A549 (cell line): ENCODE results near the gene PLXNC1. TPM values are rescaled to one million over a fixed set of nuclear protein-coding genes. Genes with fewer than 3 reads are reported as not detected.

Experiments
- ATAC-seq, 2 experiments: fragments of 200-7000 bp in 1 of 2; fragments of >200 bp in 1 of 2; cut with Nextera tagmentation in 1 of 2; cut with Tn5 transposase in 1 of 2; 3 replicates each; pipeline versions ENCODE4 v1.8.0 to v1.9.1; 2018 to 2020; ENCODE audit warnings: mild to moderate bottlenecking in 1 of 2, moderate library complexity in 1 of 2
- CTCF ChIA-PET: fragments of 300-600 bp; sonication (Branson Sonifier 250); formaldehyde crosslinking; extraction: SDS; loops from one replicate; lab custom pipeline; 2021; ENCODE audit warnings: antibody characterized with exemption, inconsistent platforms; lab: Yijun Ruan, JAX
- POLR2A ChIA-PET: fragments of 350-600 bp; formaldehyde crosslinking; extraction: SDS; loops from one replicate; lab custom pipeline; 2021; ENCODE audit warnings: antibody characterized with exemption, inconsistent platforms; lab: Yijun Ruan, JAX
- DNase-seq, 2 experiments: peaks; one replicate each; pipeline versions ENCODE4 v3.0.0 to v3.0.0-alpha.2; 2011 to 2016; ENCODE audit warnings: low read depth in 1 of 2, low spot score in 1 of 2
- FAIRE-seq: peaks from 2 replicates; lab custom pipeline; 2011; peaks lifted over from hg19 to GRCh38; lab: Jason Lieb, UNC
- H3K27ac ChIP-seq, 2 experiments: fragments of >200 bp; sonication (Bioruptor Twin); formaldehyde crosslinking; 3 replicates each; pipeline ENCODE4 v1.5.1; 2016 to 2017
- H3K4me1 ChIP-seq: fragments of >200 bp; sonication (Bioruptor Twin); formaldehyde crosslinking; 3 replicates; pipeline ENCODE4 v1.6.1; 2016
- H3K4me2 ChIP-seq: fragments of >200 bp; sonication (Bioruptor Twin); formaldehyde crosslinking; 3 replicates; pipeline ENCODE4 v1.6.1; 2016
- H3K4me3 ChIP-seq: fragments of >200 bp; sonication (Bioruptor Twin); formaldehyde crosslinking; 3 replicates; pipeline ENCODE4 v1.5.1; 2016
- H3K9me3 ChIP-seq: fragments of >200 bp; sonication (Bioruptor Twin); formaldehyde crosslinking; 3 replicates; pipeline ENCODE4 v1.6.1; 2016
- ATOH8 ChIP-seq: fragments of 250-450 bp; sonication (Bioruptor Pico); IDR thresholded peaks from 2 replicates; pipeline ENCODE4 v1.5.0; 2020; ENCODE audit warnings: low read depth, mild to moderate bottlenecking, moderate library complexity
- CBX2 ChIP-seq: fragments of 200-600 bp; sonication (generic); IDR thresholded peaks from 2 replicates; pipeline ENCODE4 v1.6.1; 2016; ENCODE audit warnings: low read depth, mild to moderate bottlenecking, borderline replicate concordance
- CHD2 ChIP-seq: fragments of 150-350 bp; IDR thresholded peaks from 2 replicates; pipeline ENCODE4 v1.6.1; 2014; ENCODE audit warnings: low read length; ENCODE audit not compliant: partially characterized antibody
- CHD4 ChIP-seq: fragments of 200-600 bp; sonication (generic); IDR thresholded peaks from 2 replicates; pipeline ENCODE4 v1.6.1; 2016; ENCODE audit warnings: antibody characterized with exemption, mild to moderate bottlenecking, borderline replicate concordance
- CTCF ChIP-seq: fragments of >200 bp; sonication (Bioruptor Twin); formaldehyde crosslinking; IDR thresholded peaks from 3 replicates; pipeline ENCODE4 v1.5.1; 2016
- E2F6 ChIP-seq: IDR thresholded peaks from 2 replicates; pipeline ENCODE4 v1.6.1; 2012; ENCODE audit warnings: low read depth, borderline replicate concordance
- FOSL2 ChIP-seq, 2 experiments: fragments of 450-650 bp in 1 of 2; fragments of >200 bp in 1 of 2; sonication (Bioruptor Twin) in 1 of 2; formaldehyde crosslinking; IDR thresholded peaks; 2 replicates each; pipeline versions ENCODE4 v1.5.0 to v1.6.1; 2016 to 2020; ENCODE audit warnings: mild to moderate bottlenecking in 1 of 2, moderate library complexity in 1 of 2
- HDAC2 ChIP-seq: fragments of 200-600 bp; sonication (generic); IDR thresholded peaks from 2 replicates; pipeline ENCODE4 v1.6.1; 2016
- HMGXB4 ChIP-seq: fragments of 250-450 bp; sonication (Bioruptor Pico); IDR thresholded peaks from 2 replicates; pipeline ENCODE4 v1.5.0; 2021; ENCODE audit warnings: mild to moderate bottlenecking, moderate library complexity, borderline replicate concordance
- JUNB ChIP-seq: fragments of >200 bp; sonication (Bioruptor Twin); formaldehyde crosslinking; IDR thresholded peaks from 2 replicates; pipeline ENCODE4 v1.6.1; 2016
- KDM1A ChIP-seq: fragments of 200-600 bp; sonication (generic); IDR thresholded peaks from 2 replicates; pipeline ENCODE4 v1.6.1; 2016; ENCODE audit warnings: low read depth, mild to moderate bottlenecking
- MAZ ChIP-seq: fragments of 150-350 bp; IDR thresholded peaks from 2 replicates; pipeline ENCODE4 v1.6.1; 2014; ENCODE audit warnings: antibody characterized with exemption, low read depth, low read length, borderline replicate concordance
- MYC ChIP-seq: IDR thresholded peaks from 2 replicates; pipeline ENCODE4 v1.6.1; 2012; ENCODE audit warnings: mild to moderate bottlenecking, inconsistent platforms, low read length, improper control_type of control experiment, borderline replicate concordance
- POLR2AphosphoS2 ChIP-seq: conservative IDR thresholded peaks from 2 replicates; pipeline ENCODE4 v1.6.1; 2012; ENCODE audit warnings: low read length, improper control_type of control experiment, inconsistent platforms
- RARB ChIP-seq: fragments of 250-450 bp; sonication (Bioruptor Pico); IDR thresholded peaks from 2 replicates; pipeline ENCODE4 v1.8.0; 2021; ENCODE audit warnings: mild to moderate bottlenecking, moderate library complexity
- RCOR1 ChIP-seq: fragments of 150-350 bp; IDR thresholded peaks from 2 replicates; pipeline ENCODE4 v1.6.1; 2014; ENCODE audit warnings: antibody characterized with exemption, low read length, low read depth
- REST ChIP-seq: fragments of 200-600 bp; sonication (generic); IDR thresholded peaks from 2 replicates; pipeline ENCODE4 v1.6.1; 2016; ENCODE audit warnings: antibody characterized with exemption, mild to moderate bottlenecking, moderate library complexity
- RNF2 ChIP-seq: fragments of 200-600 bp; sonication (generic); IDR thresholded peaks from 2 replicates; pipeline ENCODE4 v1.6.1; 2016; ENCODE audit warnings: low read depth, mild to moderate bottlenecking, antibody characterized with exemption, moderate library complexity, borderline replicate concordance
- SREBF2 ChIP-seq: fragments of 450-650 bp; IDR thresholded peaks from 2 replicates; pipeline ENCODE4 v1.6.1; 2014; ENCODE audit warnings: mild to moderate bottlenecking, moderate library complexity
- TP53 ChIP-seq: fragments of 250-450 bp; sonication (Bioruptor Pico); IDR thresholded peaks from 2 replicates; pipeline ENCODE4 v1.5.0; 2021; ENCODE audit warnings: mild to moderate bottlenecking, moderate library complexity
- ZC3H11A ChIP-seq: fragments of 450-650 bp; IDR thresholded peaks from 2 replicates; pipeline ENCODE4 v1.6.1; 2014; ENCODE audit warnings: antibody characterized with exemption, mild to moderate bottlenecking
- ZNF302 ChIP-seq: fragments of 250-450 bp; sonication (Bioruptor Pico); IDR thresholded peaks from 2 replicates; pipeline ENCODE4 v1.9.0; 2021; ENCODE audit warnings: inconsistent platforms, mild to moderate bottlenecking, moderate library complexity
- ZSCAN20 ChIP-seq: fragments of 250-450 bp; sonication (Bioruptor Pico); IDR thresholded peaks from 2 replicates; pipeline ENCODE4 v1.8.0; 2022; ENCODE audit warnings: mild to moderate bottlenecking, moderate library complexity
- WGBS: methylation state at CpG from one replicate; pipeline ENCODE4 v1.1.6; 2017; ENCODE audit errors: missing lambda C conversion rate; 5-methylcytosine and 5-hydroxymethylcytosine counted together
- polyA plus RNA-seq, 4 experiments: library from polyadenylated mRNA; depleted of rRNA in 3 of 4; stranded (reverse); fragments of >200 nt; fragmentation: RNase III in 1 of 4; extraction: RNeasy Plus Mini Kit Qiagen cat#74134 plus additional on column Dnase treatment in 1 of 4; gene quantifications; 2 replicates in 3 of 4; 3 replicates in 1 of 4; pipeline ENCODE4 v1.2.3, GENCODE V29; 2011 to 2017

PLXNC1 gene
- polyA plus RNA-seq, 2 of the 4 experiments (the other 2 are of a cell fraction) = 0.12 to 0.50 TPM

- Histone ChIP-seq H3K9me3 (peaks cover 41% of the 10 kb centered on the region), H3K27ac (no peak overlapping the region), H3K4me1 (no peaks in the 10 kb centered on the region), H3K4me2 (no peak overlapping the region), H3K4me3 (no peak overlapping the region)
- DNase-seq (no peak), FAIRE-seq (no peak), ATAC-seq (no peak)
- 62% methylated on average over 2 of the region's 2 CpGs for WGBS
- CTCF ChIA-PET = interaction anchor here (0.8 to 1.0 kb wide), 2 partner anchors 10 to 14 kb away, joined by 3 read pairs; no protein-coding TSS in a partner anchor
- TF ChIP-seq KDM1A (no peak), HMGXB4 (CRISPR knock-in tag) (no peak), TP53 (CRISPR knock-in tag) (no peak), RARB (CRISPR knock-in tag) (no peak), CHD4 (no peak), ZNF302 (CRISPR knock-in tag) (no peak), POLR2AphosphoS2 (no peak), MAZ (no peak), SREBF2 (no peak), RCOR1 (no peak), JUNB (no peak)
- POLR2A ChIA-PET = no interaction called here
These were observed 174.0 kb downstream of the PLXNC1 start for GRCh38 chr12:94322346-94322745.

- peaks cover 17% of the 10 kb centered on the region for H3K9me3 ChIP-seq
- H3K4me3 ChIP-seq = no peak overlapping the region
- no peak for ATAC-seq
- 75% methylated on average over 1 of the region's 1 CpG for WGBS
- no peak for DNase-seq
- H3K4me1 ChIP-seq = no peaks in the 10 kb centered on the region
- TF ChIP-seq ATOH8 (CRISPR knock-in tag) = no peak
- H3K27ac ChIP-seq = no peak overlapping the region
- ChIA-PET POLR2A (no interaction called here), CTCF (interaction anchor here (1.1 kb wide), 1 partner anchor 438 kb away, joined by 3 read pairs; no protein-coding TSS in a partner anchor)
- H3K4me2 ChIP-seq = no peak overlapping the region
- FAIRE-seq = no peak
These were observed 177.9 kb downstream of the PLXNC1 start for GRCh38 chr12:94326234-94326633.

- Histone ChIP-seq H3K4me2 (no peak overlapping the region), H3K4me1 (no peaks in the 10 kb centered on the region), H3K27ac (no peak overlapping the region), H3K4me3 (no peak overlapping the region), H3K9me3 (peaks cover 13% of the 10 kb centered on the region)
- POLR2A ChIA-PET = no interaction called here
- CTCF ChIA-PET = interaction anchor here (1.0 to 1.1 kb wide), 2 partner anchors 24 to 437 kb away, joined by 3 read pairs; no protein-coding TSS in a partner anchor
- DNase-seq (no peak), ATAC-seq (no peak), FAIRE-seq (no peak)
- TF ChIP-seq ZC3H11A = no peak
- no peak for TF ChIP-seq ZSCAN20 (CRISPR knock-in tag)
- TF ChIP-seq CTCF = no peak
- no peak for TF ChIP-seq CBX2
- TF ChIP-seq REST = no peak
- no peak for TF ChIP-seq E2F6
- TF ChIP-seq HDAC2 = no peak
- TF ChIP-seq CHD2 = no peak
- TF ChIP-seq KDM1A = no peak
- TF ChIP-seq FOSL2 (IDR thresholded peaks at IDR 0.05) = no peak
- TF ChIP-seq FOSL2 (CRISPR knock-in tag; IDR thresholded peaks at IDR 0.05) = no peak
- TF ChIP-seq RNF2 = no peak
- TF ChIP-seq MYC = no peak
These were observed 178.3 kb downstream of the PLXNC1 start for GRCh38 chr12:94326727-94327126.
